GM12878 (cell line): ENCODE data around the gene TLL2. TPM values are rescaled to one million over a fixed set of nuclear protein-coding genes. Genes with fewer than 3 reads are reported as not detected.

Experiments
- E2F8 ChIP-seq: fragments of 450-650 bp; IDR thresholded peaks from 2 replicates; pipeline ENCODE4 v1.6.1; 2018; ENCODE audit warnings: mild to moderate bottlenecking, low read depth, moderate library complexity; ENCODE audit not compliant: partially characterized antibody
- FOS ChIP-seq: IDR thresholded peaks from 3 replicates; pipeline ENCODE4 v1.6.1; 2011; ENCODE audit warnings: borderline replicate concordance; ENCODE audit not compliant: insufficient read length; ENCODE audit errors: extremely low read depth
- FOXK2 ChIP-seq: fragments of 450-650 bp; IDR thresholded peaks from 2 replicates; pipeline ENCODE4 v1.6.1; 2017; ENCODE audit warnings: mild to moderate bottlenecking, moderate library complexity
- KDM1A ChIP-seq: fragments of 200-600 bp; sonication (generic); IDR thresholded peaks from 2 replicates; pipeline ENCODE4 v1.6.1; 2016; ENCODE audit warnings: borderline replicate concordance
- PBX3 ChIP-seq: IDR thresholded peaks from 2 replicates; pipeline ENCODE4 v1.6.1; 2011; ENCODE audit warnings: mild to moderate bottlenecking, low read depth, low read length, moderate library complexity; ENCODE audit not compliant: insufficient replicate concordance
- SPI1 ChIP-seq: IDR thresholded peaks from 2 replicates; pipeline ENCODE4 v1.6.1; 2011; ENCODE audit warnings: low read depth, mild to moderate bottlenecking, low read length, moderate library complexity, borderline replicate concordance; ENCODE audit not compliant: insufficient read depth
- SREBF1 ChIP-seq: IDR thresholded peaks from 2 replicates; pipeline ENCODE4 v1.6.1; 2012; ENCODE audit warnings: mild to moderate bottlenecking, low read length
- polyA plus RNA-seq, 11 experiments: library from polyadenylated mRNA; depleted of rRNA in 4 of 11; unstranded in 6 of 11; stranded (reverse) in 5 of 11; fragments of >200 nt; fragmentation: Nextera tagmentation in 4 of 11; fragmentation: Illumina TruSeq in 1 of 11; extraction: Ambion mirVana in 4 of 11; extraction: Trizol in 1 of 11; gene quantifications; 1 replicate in 1 of 11; 2 replicates in 10 of 11; pipeline versions ENCODE4 v1.2.1 to v1.2.3, GENCODE V29; 2011 to 2016; ENCODE audit warnings: inconsistent platforms in 2 of 11, missing spikeins in 2 of 11, low read depth in 1 of 11
- total RNA-seq, 4 experiments: library from RNA; depleted of rRNA in 3 of 4; stranded (reverse); fragments of >200 nt in 3 of 4; fragmentation: Illumina TruSeq in 1 of 4; extraction: Trizol in 1 of 4; gene quantifications; 2 replicates each; pipeline versions ENCODE4 v1.2.1 to v1.2.3, GENCODE V29; 2013 to 2021
- TF ChIP-seq, protein P1 (sequence below): fragments of 450-650 bp; formaldehyde crosslinking; IDR thresholded peaks from 2 replicates; pipeline ENCODE4 v1.4.0; 2022; ENCODE audit warnings: mild to moderate bottlenecking, moderate library complexity

The TLL2 gene
- total and polyA plus RNA-seq, 10 of the 15 experiments (the other 5 are each of a cell fraction or from before 2014, with no cell fraction given) = 0.02 to 2.1 (median 0.52) TPM

- TF ChIP-seq PBX3 (no peak), SREBF1 (no peak), E2F8 (no peak), SPI1 (no peak), FOS (no peak), FOXK2 (no peak), KDM1A (no peak)
- TF ChIP-seq, protein P1, sequence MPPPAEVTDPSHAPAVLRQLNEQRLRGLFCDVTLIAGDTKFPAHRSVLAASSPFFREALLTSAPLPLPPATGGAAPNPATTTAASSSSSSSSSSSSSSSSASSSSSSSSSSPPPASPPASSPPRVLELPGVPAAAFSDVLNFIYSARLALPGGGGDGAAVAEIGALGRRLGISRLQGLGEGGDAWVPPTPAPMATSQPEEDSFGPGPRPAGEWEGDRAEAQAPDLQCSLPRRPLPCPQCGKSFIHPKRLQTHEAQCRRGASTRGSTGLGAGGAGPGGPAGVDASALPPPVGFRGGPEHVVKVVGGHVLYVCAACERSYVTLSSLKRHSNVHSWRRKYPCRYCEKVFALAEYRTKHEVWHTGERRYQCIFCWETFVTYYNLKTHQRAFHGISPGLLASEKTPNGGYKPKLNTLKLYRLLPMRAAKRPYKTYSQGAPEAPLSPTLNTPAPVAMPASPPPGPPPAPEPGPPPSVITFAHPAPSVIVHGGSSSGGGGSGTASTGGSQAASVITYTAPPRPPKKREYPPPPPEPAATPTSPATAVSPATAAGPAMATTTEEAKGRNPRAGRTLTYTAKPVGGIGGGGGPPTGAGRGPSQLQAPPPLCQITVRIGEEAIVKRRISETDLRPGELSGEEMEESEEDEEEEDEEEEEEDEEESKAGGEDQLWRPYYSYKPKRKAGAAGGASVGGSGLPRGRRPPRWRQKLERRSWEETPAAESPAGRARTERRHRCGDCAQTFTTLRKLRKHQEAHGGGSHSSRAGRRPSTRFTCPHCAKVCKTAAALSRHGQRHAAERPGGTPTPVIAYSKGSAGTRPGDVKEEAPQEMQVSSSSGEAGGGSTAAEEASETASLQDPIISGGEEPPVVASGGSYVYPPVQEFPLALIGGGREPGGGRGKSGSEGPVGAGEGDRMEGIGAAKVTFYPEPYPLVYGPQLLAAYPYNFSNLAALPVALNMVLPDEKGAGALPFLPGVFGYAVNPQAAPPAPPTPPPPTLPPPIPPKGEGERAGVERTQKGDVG = no peak
These were observed 126.1 kb downstream of the TLL2 start (continued) for GRCh38 chr10:96387601-96388000.
